Thymus (tissue), 11 donors: Measurements from ENCODE around the gene PRKN. TPM values are rescaled to one million over a fixed set of nuclear protein-coding genes. Genes with fewer than 3 reads are reported as not detected.
"Not testable (repeated sequence)": the region's sequence is repeated elsewhere in the genome, so short reads cannot be mapped to it uniquely, and the experiment has no call there.

ENCODE experiments used
- DNase-seq, 9 donors: peaks; one replicate each; pipeline ENCODE4 v3.0.0-alpha.2; 2013; ENCODE audit warnings: low spot score in 9 of 9, low read depth in 6 of 9, missing footprints in 1 of 9
- H3K27ac ChIP-seq, 2 donors: one replicate each; pipeline ENCODE4 v1.5.1; 2013; ENCODE audit warnings: control low read depth in 1 of 2, low read depth in 1 of 2, low read length in 1 of 2, mild to moderate bottlenecking in 1 of 2, moderate library complexity in 1 of 2
- H3K27me3 ChIP-seq, 2 donors: one replicate each; pipeline ENCODE4 v1.5.1; 2013; ENCODE audit warnings: low read length in 1 of 2; ENCODE audit not compliant: control insufficient read depth in 2 of 2, insufficient read depth in 1 of 2
- H3K36me3 ChIP-seq, 2 donors: one replicate each; pipeline ENCODE4 v1.5.1; 2013; ENCODE audit warnings: low read length in 1 of 2, mild to moderate bottlenecking in 1 of 2, moderate library complexity in 1 of 2; ENCODE audit not compliant: control insufficient read depth in 2 of 2, insufficient read depth in 2 of 2
- H3K4me1 ChIP-seq, 2 donors: one replicate each; pipeline ENCODE4 v1.5.1; 2013; ENCODE audit warnings: low read length in 2 of 2; ENCODE audit not compliant: control insufficient read depth in 2 of 2, insufficient read depth in 2 of 2
- H3K4me3 ChIP-seq, 2 donors: one replicate each; pipeline ENCODE4 v1.5.1; 2013; ENCODE audit warnings: low read length in 2 of 2, control low read depth in 1 of 2, mild to moderate bottlenecking in 1 of 2
- H3K9me3 ChIP-seq, 2 donors: one replicate each; pipeline ENCODE4 v1.5.1; 2013; ENCODE audit warnings: low read length in 1 of 2, mild to moderate bottlenecking in 1 of 2; ENCODE audit not compliant: control insufficient read depth in 2 of 2, insufficient read depth in 1 of 2
- WGBS: extraction: QIAGEN DNeasy Blood & Tissue Kit; methylation state at CpG from one replicate; pipeline ENCODE4 v1.1.7; 2013; 5-methylcytosine and 5-hydroxymethylcytosine counted together
- polyA plus RNA-seq: library from polyadenylated mRNA; stranded (reverse); fragments of 200-250 nt; gene quantifications from one replicate; pipeline ENCODE4 v1.2.3, GENCODE V29; 2013
- total RNA-seq: library from RNA; stranded (reverse); fragments of 120-200 nt; gene quantifications from one replicate; pipeline ENCODE4 v1.2.4, GENCODE V29; 2013
- donor health status: healthy.

The PRKN gene
- total and polyA plus RNA-seq, 2 donors, result 0.48 to 0.71 TPM

DNA sequence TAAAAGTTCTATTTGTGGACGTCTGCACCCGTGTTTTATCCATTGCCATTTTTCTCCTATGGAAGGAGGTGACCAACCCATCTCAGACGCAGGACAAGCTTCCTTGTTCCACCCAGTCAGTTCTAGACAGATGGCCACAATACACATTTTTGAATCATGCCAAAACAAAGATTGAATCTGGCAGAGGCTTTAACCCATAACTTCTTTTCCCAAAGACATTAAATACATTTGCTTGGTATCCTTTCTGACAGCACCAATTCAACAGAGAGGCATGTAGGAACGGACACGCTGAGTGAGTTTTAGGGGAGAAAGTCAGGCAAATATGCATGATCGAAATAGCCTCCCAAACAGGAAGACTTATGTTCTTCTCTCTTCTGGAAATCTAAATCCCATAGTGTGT, 901.1 kb downstream of the PRKN start:
- H3K36me3 ChIP-seq, result no peaks in the 10 kb centered on the region
- H3K27ac ChIP-seq, result no peak overlapping the region
- no peaks in the 10 kb centered on the region for H3K9me3 ChIP-seq
- H3K27me3 ChIP-seq, result no peaks in the 10 kb centered on the region
- peaks cover 4 to 20% of the 10 kb centered on the region in 2 donors for H3K4me1 ChIP-seq
- H3K4me3 ChIP-seq, result no peak overlapping the region
- 94% methylated on average over 6 of the region's 6 CpGs for WGBS
- DNase-seq, result no peak

DNA sequence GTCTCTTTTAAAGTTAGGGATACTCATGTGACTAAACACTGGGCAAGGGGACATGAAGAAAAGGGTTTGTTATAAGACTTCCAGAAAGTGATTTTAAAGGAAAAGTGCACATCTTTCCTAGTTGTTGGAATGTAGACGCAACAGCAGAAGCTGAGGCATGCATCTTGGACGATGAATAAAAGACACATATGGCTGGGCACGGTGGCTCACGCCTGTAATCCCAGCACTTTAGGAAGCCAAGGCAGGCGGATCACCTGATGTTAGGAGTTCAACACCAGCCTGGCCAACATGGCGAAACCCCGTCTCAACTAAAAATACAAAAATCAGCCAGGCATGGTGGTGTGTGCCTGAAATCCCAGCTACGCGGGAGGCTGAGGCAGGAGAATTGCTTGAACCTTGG, 905.4 kb downstream of the PRKN start:
- DNase-seq, H3K36me3 ChIP-seq, H3K9me3 ChIP-seq, H3K4me3 ChIP-seq, H3K27ac ChIP-seq, H3K27me3 ChIP-seq, H3K4me1 ChIP-seq: not testable (repeated sequence)
- 98% methylated on average over 9 of the region's 9 CpGs for WGBS

DNA sequence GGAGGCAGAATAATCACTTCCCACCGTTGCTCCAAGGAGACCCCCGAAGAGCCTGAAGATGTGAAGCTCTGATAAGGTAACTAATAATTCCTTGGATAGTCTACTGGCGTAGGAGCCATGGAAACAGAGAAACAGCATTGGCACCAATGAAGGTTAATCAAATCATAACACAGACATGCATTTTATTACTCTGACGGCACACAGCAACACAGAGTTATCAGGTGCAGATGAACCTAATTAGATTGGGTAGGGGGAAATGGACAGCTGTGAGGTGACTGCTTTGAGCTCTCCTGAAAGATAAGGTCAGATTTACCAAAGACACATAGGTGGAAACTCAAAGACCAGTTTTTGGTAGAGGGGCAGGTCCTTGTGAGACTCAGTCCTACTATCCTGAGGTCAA, 909.7 kb downstream of the PRKN start:
- no peaks in the 10 kb centered on the region for H3K27me3 ChIP-seq
- no peaks in the 10 kb centered on the region for H3K9me3 ChIP-seq
- no peak overlapping the region for H3K27ac ChIP-seq
- DNase-seq, result no peak
- no peaks in the 10 kb centered on the region for H3K36me3 ChIP-seq
- H3K4me3 ChIP-seq, result no peak overlapping the region
- WGBS, result 96% methylated on average over 4 of the region's 4 CpGs
- no peaks in the 10 kb centered on the region for H3K4me1 ChIP-seq

DNA sequence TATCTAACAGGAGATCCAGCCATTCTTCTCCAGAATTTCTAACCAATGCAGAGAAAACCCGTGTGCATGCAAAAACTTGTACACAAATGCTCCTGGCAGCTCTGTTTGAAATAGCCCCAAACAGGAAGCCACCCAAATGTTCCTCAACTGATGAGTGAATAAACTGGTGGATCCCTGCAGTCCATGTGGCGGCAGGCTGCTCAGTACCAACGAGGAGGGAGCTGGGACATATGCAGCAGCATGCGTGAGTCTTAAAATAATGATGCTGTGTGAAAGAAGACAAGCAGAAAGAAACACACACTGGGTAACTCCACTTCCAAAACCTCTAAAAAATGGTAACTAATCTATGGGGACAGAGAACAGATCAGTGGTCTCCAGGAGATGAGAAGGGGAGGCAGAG, 911.6 kb downstream of the PRKN start:
- Histone ChIP-seq H3K4me1 (no peaks in the 10 kb centered on the region), H3K27ac (no peak overlapping the region), H3K4me3 (no peak overlapping the region), H3K27me3 (no peaks in the 10 kb centered on the region), H3K9me3 (no peaks in the 10 kb centered on the region), H3K36me3 (no peaks in the 10 kb centered on the region)
- whole genome bisulfite sequencing, result 60% methylated on average over 4 of the region's 4 CpGs
- DNase-seq, result no peak

DNA sequence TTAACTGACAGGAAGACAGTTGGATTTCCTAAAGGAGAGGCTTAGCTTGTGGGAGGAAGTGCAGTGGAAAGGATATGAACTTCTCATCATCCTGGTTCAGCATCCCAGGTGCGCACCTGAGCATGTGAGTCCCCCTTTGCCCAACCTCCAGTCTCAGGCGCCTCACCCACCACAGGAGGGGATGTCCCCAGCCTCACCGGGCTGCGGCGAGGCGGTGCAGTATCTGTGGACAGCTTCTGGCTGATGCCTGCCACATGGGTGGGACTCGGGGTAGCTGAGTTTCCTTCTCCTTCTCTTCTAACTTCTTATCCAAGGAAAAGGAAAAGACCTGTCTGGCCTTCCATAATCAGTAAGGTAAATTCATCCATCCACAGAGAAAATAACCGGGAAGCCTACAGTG, 914.4 kb downstream of the PRKN start:
- DNase-seq, result no peak
- H3K9me3 ChIP-seq, result no peaks in the 10 kb centered on the region
- no peaks in the 10 kb centered on the region for H3K27me3 ChIP-seq
- H3K4me3 ChIP-seq, result no peak overlapping the region
- 97% methylated on average over 8 of the region's 8 CpGs for WGBS
- no peak overlapping the region for H3K27ac ChIP-seq
- H3K36me3 ChIP-seq, result no peaks in the 10 kb centered on the region
- H3K4me1 ChIP-seq, result no peaks in the 10 kb centered on the region

DNA sequence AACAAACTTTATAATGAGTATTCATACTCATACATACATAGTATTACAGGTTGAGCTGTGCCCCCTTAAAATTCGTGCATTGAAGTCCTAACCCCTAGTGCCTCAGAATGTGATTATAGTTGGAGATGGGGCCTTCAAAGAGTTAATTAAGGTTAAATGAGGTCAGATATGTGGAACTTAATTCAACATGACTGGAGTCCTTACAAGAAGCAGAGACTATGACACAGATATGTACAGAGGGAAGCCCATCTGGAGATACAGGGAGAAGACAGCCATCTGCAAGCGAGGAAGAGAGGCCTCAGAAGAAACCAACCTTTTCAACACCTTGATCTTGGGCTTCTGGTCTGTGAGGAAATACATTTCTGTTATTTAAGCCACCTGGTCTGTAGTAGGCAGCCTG, 917.6 kb downstream of the PRKN start:
- Histone ChIP-seq H3K4me3 (no peak overlapping the region), H3K4me1 (peaks cover 0 to 3% of the 10 kb centered on the region in 2 donors)
- WGBS, result 80% methylated on average over 2 of the region's 2 CpGs

DNA sequence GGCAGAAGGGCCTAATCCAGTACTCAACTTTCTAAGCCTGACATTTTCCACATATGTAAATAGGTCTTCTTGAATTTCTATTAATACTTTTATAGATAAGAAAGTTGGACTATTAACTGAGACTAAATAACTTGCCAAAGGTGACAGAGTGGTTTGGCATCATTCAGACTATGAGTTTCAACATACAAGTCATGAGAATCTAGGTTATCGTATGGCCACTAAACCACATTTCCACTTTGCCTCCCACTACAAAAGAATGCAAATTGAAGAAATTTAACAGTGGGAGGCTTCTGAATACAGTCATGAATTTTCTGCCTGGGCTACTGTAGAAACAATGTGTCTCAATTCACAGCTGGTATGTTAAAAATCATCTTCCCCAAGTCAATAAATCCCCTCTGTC, 922.7 kb downstream of the PRKN start:
- Histone ChIP-seq H3K27me3 (no peaks in the 10 kb centered on the region), H3K4me3 (no peak overlapping the region), H3K9me3 (no peaks in the 10 kb centered on the region), H3K4me1 (peaks cover 0 to 3% of the 10 kb centered on the region in 2 donors), H3K36me3 (no peaks in the 10 kb centered on the region), H3K27ac (no peak overlapping the region)
- WGBS, result 31% methylated on average over 1 of the region's 1 CpG
- DNase-seq, result peak in 3 of 9 donors; percentile 4 to 45 (median 5)

More for the DNA sequence above, 917.6 kb downstream of the PRKN start:
- no peak for DNase-seq
- no peaks in the 10 kb centered on the region for H3K9me3 ChIP-seq
- H3K27ac ChIP-seq, result no peak overlapping the region
- no peaks in the 10 kb centered on the region for H3K27me3 ChIP-seq
- no peaks in the 10 kb centered on the region for H3K36me3 ChIP-seq

DNA sequence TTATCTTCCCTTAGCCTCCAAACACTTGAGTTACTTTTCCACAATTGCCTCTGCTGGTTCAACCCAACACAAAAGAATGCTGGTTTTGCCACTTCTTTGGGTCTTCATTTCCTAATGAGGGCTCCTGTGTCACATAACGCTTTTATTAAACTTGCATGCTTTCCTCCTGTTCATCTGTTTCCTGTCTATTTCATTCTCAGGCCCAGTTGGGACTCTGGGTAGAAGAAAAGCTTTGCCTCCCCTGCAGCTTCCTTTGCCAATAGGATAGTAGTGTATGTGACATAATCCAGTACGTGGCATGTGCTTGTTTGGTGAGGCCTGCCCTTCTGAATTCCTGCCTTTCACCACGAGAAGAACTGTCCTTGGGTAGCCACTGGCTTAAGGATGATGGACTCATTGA, 924.4 kb downstream of the PRKN start:
- H3K36me3 ChIP-seq, result no peaks in the 10 kb centered on the region

DNA sequence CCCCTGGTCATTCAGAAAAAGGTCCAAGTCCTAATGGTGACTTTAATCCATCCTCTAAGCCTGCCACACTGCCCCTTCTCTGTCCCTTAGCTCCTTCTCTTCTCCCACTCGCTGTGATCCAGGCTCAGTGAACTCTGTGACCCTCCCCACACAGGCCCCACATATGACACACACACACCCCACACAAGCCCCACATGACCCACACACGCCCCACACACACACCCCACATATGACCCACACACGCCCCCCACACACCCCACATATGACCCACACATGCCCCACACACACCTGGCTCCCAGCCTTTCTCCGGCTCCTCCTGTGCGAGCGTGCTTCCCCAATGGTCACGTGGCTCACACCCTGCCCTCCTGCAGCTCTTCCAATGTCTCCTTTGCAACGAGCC, 925.3 kb downstream of the PRKN start:
- no peak for DNase-seq

More for the DNA sequence above, 924.4 kb downstream of the PRKN start:
- H3K27me3 ChIP-seq, result no peaks in the 10 kb centered on the region
- H3K4me1 ChIP-seq, result peaks cover 0 to 3% of the 10 kb centered on the region in 2 donors
- H3K4me3 ChIP-seq, result no peak overlapping the region
- no peak overlapping the region for H3K27ac ChIP-seq
- 58% methylated on average over 3 of the region's 3 CpGs for WGBS
- no peak for DNase-seq
- no peaks in the 10 kb centered on the region for H3K9me3 ChIP-seq

DNA sequence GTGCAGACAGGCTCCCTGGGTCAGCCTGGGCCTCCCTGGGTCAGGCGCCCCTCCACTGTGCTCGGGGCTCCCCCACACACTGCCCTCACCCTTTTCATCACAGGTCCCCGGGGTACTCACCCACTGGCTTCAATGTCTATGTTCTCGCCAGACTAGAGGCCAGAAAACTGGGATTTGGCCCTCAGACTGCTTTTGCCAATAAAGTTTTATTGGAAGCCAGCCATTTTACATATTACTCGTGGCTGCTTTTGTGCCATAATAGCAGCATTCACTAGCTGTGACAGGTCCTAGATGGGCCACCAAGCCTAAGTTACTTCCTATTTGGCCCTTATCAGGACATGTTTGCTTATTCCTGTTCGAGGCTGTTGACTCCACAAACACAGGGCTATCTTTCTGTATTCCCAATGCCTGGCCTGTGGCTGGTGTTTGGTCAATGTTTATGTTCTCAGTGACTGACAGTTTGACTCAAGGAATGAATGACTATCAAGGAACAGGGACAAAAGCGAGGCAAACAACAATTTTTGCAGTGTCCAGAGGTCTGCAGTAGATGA, 928.6 kb downstream of the PRKN start:
- DNase-seq, result no peak
- 85% methylated on average over 7 of the region's 7 CpGs for WGBS
- H3K36me3 ChIP-seq, result no peaks in the 10 kb centered on the region
- H3K4me1 ChIP-seq, result no peaks in the 10 kb centered on the region
- no peak overlapping the region for H3K4me3 ChIP-seq
- H3K9me3 ChIP-seq, result no peaks in the 10 kb centered on the region
- H3K27me3 ChIP-seq, result no peaks in the 10 kb centered on the region
- H3K27ac ChIP-seq, result no peak overlapping the region

More for the DNA sequence above, 925.3 kb downstream of the PRKN start:
- Histone ChIP-seq H3K27me3 (no peaks in the 10 kb centered on the region), H3K9me3 (no peaks in the 10 kb centered on the region), H3K27ac (no peak overlapping the region), H3K36me3 (no peaks in the 10 kb centered on the region), H3K4me1 (peaks cover 0 to 3% of the 10 kb centered on the region in 2 donors), H3K4me3 (no peak overlapping the region)
- WGBS, result 96% methylated on average over 8 of the region's 8 CpGs
